GM12878 (cell line): Measurements from ENCODE around the gene TCHP. TPM values are rescaled to one million over a fixed set of nuclear protein-coding genes. Genes with fewer than 3 reads are reported as not detected.

Source experiments
- ATAC-seq: fragments of 200-7000 bp; cut with Tn5 transposase; 3 replicates; pipeline ENCODE4 v1.9.1; 2020; ENCODE audit warnings: mild to moderate bottlenecking, moderate library complexity
- BruUV-seq: library from RNA; stranded (reverse); fragments of 400-500 nt; replicated peaks from 2 replicates; lab custom pipeline; 2021; lab: Mats Ljungman, UMichigan
- CTCF ChIA-PET: fragments of 300-600 bp; sonication (Branson Sonifier 250); formaldehyde crosslinking; extraction: SDS; loops from one replicate; lab custom pipeline; 2021; ENCODE audit warnings: inconsistent platforms; lab: Yijun Ruan, JAX
- POLR2A ChIA-PET: fragments of 350-600 bp; formaldehyde crosslinking; extraction: SDS; loops from one replicate; lab custom pipeline; 2021; ENCODE audit warnings: inconsistent platforms; lab: Charles Lee
- RAD21 ChIA-PET: fragments of 300-600 bp; sonication (Branson Sonifier 250); formaldehyde crosslinking; loops from one replicate; lab custom pipeline; 2023; ENCODE audit warnings: antibody characterized with exemption; ENCODE audit not compliant: unreplicated experiment; lab: Charles Lee
- SMC1A ChIA-PET: fragments of 300-600 bp; sonication (Branson Sonifier 250); formaldehyde crosslinking; loops from one replicate; lab custom pipeline; 2023; ENCODE audit not compliant: unreplicated experiment, uncharacterized antibody; lab: Charles Lee
- DNase-seq: peaks from one replicate; pipeline ENCODE4 v3.0.0-alpha.2; 2011; ENCODE audit warnings: low read depth, low spot score
- FAIRE-seq: peaks from 3 replicates; lab custom pipeline; 2011; peaks lifted over from hg19 to GRCh38; lab: Jason Lieb, UNC
- H2AFZ ChIP-seq: 2 replicates; pipeline ENCODE4 v1.6.0; 2011; ENCODE audit warnings: low read depth, low read length, control low read depth; ENCODE audit not compliant: control insufficient read depth
- H3K27ac ChIP-seq: 2 replicates; pipeline ENCODE4 v1.5.1; 2011; ENCODE audit warnings: control low read depth; ENCODE audit not compliant: control insufficient read depth, insufficient read depth
- H3K27me3 ChIP-seq, 2 experiments: replicated peaks in 1 of 2; 2 replicates each; pipeline versions ENCODE4 v1.6.0 to v1.6.1; 2011; ENCODE audit warnings: low read length in 1 of 2; ENCODE audit not compliant: control insufficient read depth in 2 of 2, insufficient read depth in 2 of 2
- H3K36me3 ChIP-seq, 2 experiments: 2 replicates each; pipeline ENCODE4 v1.5.1; 2011; ENCODE audit warnings: low read length in 1 of 2; ENCODE audit not compliant: control insufficient read depth in 2 of 2, insufficient read depth in 2 of 2
- H3K4me1 ChIP-seq: 2 replicates; pipeline ENCODE4 v1.6.1; 2011; ENCODE audit warnings: mild to moderate bottlenecking, low read length, moderate library complexity, mixed read lengths; ENCODE audit not compliant: control insufficient read depth, insufficient read depth
- H3K4me2 ChIP-seq: 2 replicates; pipeline ENCODE4 v1.6.0; 2011; ENCODE audit warnings: control low read depth; ENCODE audit not compliant: control insufficient read depth, insufficient read depth
- H3K4me3 ChIP-seq: fragments of 200-600 bp; sonication (generic); 2 replicates; pipeline ENCODE4 v1.5.1; 2016
- H3K79me2 ChIP-seq: 2 replicates; pipeline ENCODE4 v1.6.0; 2011; ENCODE audit warnings: low read length; ENCODE audit not compliant: control insufficient read depth, insufficient read depth
- H3K9ac ChIP-seq: 2 replicates; pipeline ENCODE4 v1.8.0; 2011; ENCODE audit warnings: low read length, control low read depth, mixed read lengths; ENCODE audit not compliant: control insufficient read depth, insufficient read depth
- H3K9me3 ChIP-seq: replicated peaks from 3 replicates; pipeline ENCODE4 v1.5.1; 2011; ENCODE audit warnings: mild to moderate bottlenecking, low read length; ENCODE audit not compliant: control insufficient read depth, insufficient read depth
- H4K20me1 ChIP-seq: 2 replicates; pipeline ENCODE4 v1.6.0; 2011; ENCODE audit not compliant: control insufficient read depth, insufficient read depth
- E2F4 ChIP-seq: IDR thresholded peaks from 2 replicates; pipeline ENCODE4 v1.6.1; 2012; ENCODE audit warnings: low read depth, low read length, improper control_type of control experiment
- KAT2A ChIP-seq: conservative IDR thresholded peaks from 2 replicates; pipeline ENCODE4 v1.6.1; 2011; ENCODE audit warnings: low read depth, low read length; ENCODE audit not compliant: control insufficient read depth
- POLR2A ChIP-seq: IDR thresholded peaks from 2 replicates; pipeline ENCODE4 v1.6.1; 2011; ENCODE audit warnings: low read depth, mild to moderate bottlenecking, low read length
- SUPT20H ChIP-seq: IDR thresholded peaks from 2 replicates; pipeline ENCODE4 v1.6.1; 2011; ENCODE audit warnings: low read depth, mild to moderate bottlenecking, low read length, moderate library complexity, borderline replicate concordance; ENCODE audit not compliant: control insufficient read depth
- SUZ12 ChIP-seq: fragments of 200-600 bp; sonication (generic); IDR thresholded peaks from one replicate; pipeline ENCODE4 v1.6.1; 2018; ENCODE audit warnings: antibody characterized with exemption, mild to moderate bottlenecking; ENCODE audit not compliant: unreplicated experiment
- YY1 ChIP-seq: IDR thresholded peaks from 2 replicates; pipeline ENCODE4 v1.6.1; 2011; ENCODE audit warnings: low read depth, mild to moderate bottlenecking, low read length
- WGBS: methylation state at CpG from one replicate; pipeline ENCODE4 v1.1.6; 2016; ENCODE audit warnings: low lambda C conversion rate; ENCODE audit not compliant: insufficient replicate concordance, insufficient coverage; ENCODE audit errors: missing lambda C conversion rate; 5-methylcytosine and 5-hydroxymethylcytosine counted together
- in situ Hi-C: fragments of 300-500 bp; cut with MboI; formaldehyde crosslinking; loops from 9 replicates; pipeline ENCODE4 v1.14.3; 2018; ENCODE audit warnings: mixed read lengths
- intact Hi-C: fragments of 100-400 bp; cut with micrococcal nuclease; formaldehyde crosslinking; loops from one replicate; pipeline ENCODE4 v1.14.2; 2022; ENCODE audit not compliant: unreplicated experiment
- polyA plus RNA-seq, 11 experiments: library from polyadenylated mRNA; depleted of rRNA in 4 of 11; unstranded in 6 of 11; stranded (reverse) in 5 of 11; fragments of >200 nt; fragmentation: Nextera tagmentation in 4 of 11; fragmentation: Illumina TruSeq in 1 of 11; extraction: Ambion mirVana in 4 of 11; extraction: Trizol in 1 of 11; gene quantifications; 1 replicate in 1 of 11; 2 replicates in 10 of 11; pipeline versions ENCODE4 v1.2.1 to v1.2.3, GENCODE V29; 2011 to 2016; ENCODE audit warnings: inconsistent platforms in 2 of 11, missing spikeins in 2 of 11, low read depth in 1 of 11
- total RNA-seq, 4 experiments: library from RNA; depleted of rRNA in 3 of 4; stranded (reverse); fragments of >200 nt in 3 of 4; fragmentation: Illumina TruSeq in 1 of 4; extraction: Trizol in 1 of 4; gene quantifications; 2 replicates each; pipeline versions ENCODE4 v1.2.1 to v1.2.3, GENCODE V29; 2013 to 2021

TCHP gene
- total and polyA plus RNA-seq, 10 of the 15 experiments (the other 5 are each of a cell fraction or from before 2014, with no cell fraction given): 4.8 to 18.6 (median 15.0) TPM

GRCh38 chr12:109921982-109922381 lies 21.9 kb downstream of the TCHP start (continued):
- TF ChIP-seq E2F4: no peak
- no peak for TF ChIP-seq SUPT20H
- no peak for TF ChIP-seq KAT2A
- TF ChIP-seq YY1: no peak

- ATAC-seq (no peak), DNase-seq (no peak), FAIRE-seq (no peak)
- in situ Hi-C loops (no loop called here), intact Hi-C loops (no loop called here)
- no peak overlapping the region for H2AFZ ChIP-seq
- H3K4me1 ChIP-seq: no peaks in the 10 kb centered on the region
- CTCF ChIA-PET: no interaction called here
- TF ChIP-seq POLR2A: no peak
- TF ChIP-seq SUZ12: no peak
- H3K27me3 ChIP-seq: no peaks in the 10 kb centered on the region
- POLR2A ChIA-PET: no interaction called here
- H3K4me3 ChIP-seq: no peak overlapping the region
- H3K36me3 ChIP-seq: no peaks in the 10 kb centered on the region; a peak in 3 of 4 replicates
- no peak overlapping the region for H3K9ac ChIP-seq
- H3K9me3 ChIP-seq: no peaks in the 10 kb centered on the region
- H3K4me2 ChIP-seq: no peak overlapping the region
- no peaks in the 10 kb centered on the region for H4K20me1 ChIP-seq
- RAD21 ChIA-PET: no interaction called here
- 96% methylated on average over 5 of the region's 5 CpGs for WGBS
- H3K27ac ChIP-seq: no peak overlapping the region
- BruUV-seq: no TSS peak
- H3K79me2 ChIP-seq: no peaks in the 10 kb centered on the region
- SMC1A ChIA-PET: no interaction called here
These were observed 23.0 kb downstream of the TCHP start for GRCh38 chr12:109923038-109923437.
